ENCODE data around the gene CD58. TPM values are rescaled to one million over a fixed set of nuclear protein-coding genes. Genes with fewer than 3 reads are reported as not detected.

CD58 gene
- total and polyA plus RNA-seq, 4 donors = 5.1 to 30.2 (median 10.8) TPM

GRCh38 chr1:116493484-116494352 is 77.1 kb downstream of the CD58 start:
- Histone ChIP-seq H3K27ac (ENCODE audit: low read depth in 1 of 2, low read length in 2 of 2) (peak overlapping the region; percentile 68 to 83), H3K4me1 (ENCODE audit: control insufficient read depth in 4 of 4, insufficient read depth in 4 of 4, low read length in 3 of 4) (peaks cover 14 to 76% (median 50%) of the 10 kb centered on the region in 4 donors), H3K36me3 (ENCODE audit: control insufficient read depth in 4 of 4, insufficient read depth in 3 of 4, low read depth in 1 of 4, low read length in 3 of 4) (no peaks in the 10 kb centered on the region), H3K4me3 (ENCODE audit: low read depth in 1 of 3, low read length in 3 of 3) (peak overlapping the region; percentile 17 to 48 (median 38)), H3K9ac (ENCODE audit: low read depth in 1 of 2, low read length in 2 of 2) (peak overlapping the region; percentile 9 to 54), H3K9me3 (ENCODE audit: control insufficient read depth in 4 of 4, low read length in 3 of 4) (no peaks in the 10 kb centered on the region), H3K27me3 (ENCODE audit: control insufficient read depth in 4 of 4, insufficient read depth in 4 of 4, low read length in 3 of 4) (no peaks in the 10 kb centered on the region)
- no peak for DNase-seq (ENCODE audit: low spot score)
- 68% methylated on average over 29 of the region's 29 CpGs for WGBS
- TF ChIP-seq YY1 (IDR thresholded peaks at IDR 0.05) (no peak), EGR1 (IDR thresholded peaks at IDR 0.05; ENCODE audit: low read depth in 2 of 2) (no peak), HNF4G (IDR thresholded peaks at IDR 0.05) (no peak), FOXA1 (IDR thresholded peaks at IDR 0.05) (no peak), RXRA (IDR thresholded peaks at IDR 0.05) (no peak)
- TF ChIP-seq, protein P1, sequence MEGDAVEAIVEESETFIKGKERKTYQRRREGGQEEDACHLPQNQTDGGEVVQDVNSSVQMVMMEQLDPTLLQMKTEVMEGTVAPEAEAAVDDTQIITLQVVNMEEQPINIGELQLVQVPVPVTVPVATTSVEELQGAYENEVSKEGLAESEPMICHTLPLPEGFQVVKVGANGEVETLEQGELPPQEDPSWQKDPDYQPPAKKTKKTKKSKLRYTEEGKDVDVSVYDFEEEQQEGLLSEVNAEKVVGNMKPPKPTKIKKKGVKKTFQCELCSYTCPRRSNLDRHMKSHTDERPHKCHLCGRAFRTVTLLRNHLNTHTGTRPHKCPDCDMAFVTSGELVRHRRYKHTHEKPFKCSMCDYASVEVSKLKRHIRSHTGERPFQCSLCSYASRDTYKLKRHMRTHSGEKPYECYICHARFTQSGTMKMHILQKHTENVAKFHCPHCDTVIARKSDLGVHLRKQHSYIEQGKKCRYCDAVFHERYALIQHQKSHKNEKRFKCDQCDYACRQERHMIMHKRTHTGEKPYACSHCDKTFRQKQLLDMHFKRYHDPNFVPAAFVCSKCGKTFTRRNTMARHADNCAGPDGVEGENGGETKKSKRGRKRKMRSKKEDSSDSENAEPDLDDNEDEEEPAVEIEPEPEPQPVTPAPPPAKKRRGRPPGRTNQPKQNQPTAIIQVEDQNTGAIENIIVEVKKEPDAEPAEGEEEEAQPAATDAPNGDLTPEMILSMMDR (IDR thresholded peaks at IDR 0.05; ENCODE audit: low read depth, low read length, missing input control) = no peak

DNA sequence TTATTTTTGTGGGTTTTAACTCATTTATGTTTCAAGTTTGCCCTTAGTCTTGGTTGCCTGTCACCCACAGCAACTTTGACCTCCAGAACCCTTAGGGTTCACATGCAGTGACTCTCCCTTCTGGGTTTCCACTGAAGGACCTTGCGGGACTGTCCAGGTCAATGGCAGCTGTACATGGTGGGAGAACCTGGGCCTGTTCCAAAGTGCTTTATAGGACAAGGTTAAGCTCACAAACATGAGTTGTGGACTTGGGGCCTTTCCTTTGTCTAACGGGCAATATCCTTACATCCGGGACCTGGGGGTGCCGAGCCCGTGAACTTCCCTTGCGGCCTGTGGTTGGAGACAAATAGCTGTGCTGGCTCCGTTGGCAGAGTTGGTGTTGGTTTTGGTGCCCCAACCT is 77.8 kb downstream of the CD58 start:
- Histone ChIP-seq H3K36me3 (ENCODE audit: control insufficient read depth in 4 of 4, insufficient read depth in 3 of 4, low read depth in 1 of 4, low read length in 3 of 4) (no peaks in the 10 kb centered on the region), H3K4me3 (ENCODE audit: low read depth in 1 of 3, low read length in 3 of 3) (no peak overlapping the region), H3K9ac (ENCODE audit: low read depth in 1 of 2, low read length in 2 of 2) (no peak overlapping the region), H3K9me3 (ENCODE audit: control insufficient read depth in 4 of 4, low read length in 3 of 4) (no peaks in the 10 kb centered on the region), H3K27me3 (ENCODE audit: control insufficient read depth in 4 of 4, insufficient read depth in 4 of 4, low read length in 3 of 4) (no peaks in the 10 kb centered on the region), H3K4me1 (ENCODE audit: control insufficient read depth in 4 of 4, insufficient read depth in 4 of 4, low read length in 3 of 4) (peaks cover 14 to 69% (median 43%) of the 10 kb centered on the region in 4 donors), H3K27ac (ENCODE audit: low read depth in 1 of 2, low read length in 2 of 2) (peak overlapping the region; percentile 68 to 83)
- WGBS = 82% methylated on average over 7 of the region's 7 CpGs
- no peak for DNase-seq (ENCODE audit: low spot score)
- TF ChIP-seq RXRA (IDR thresholded peaks at IDR 0.05) (no peak), JUND (IDR thresholded peaks at IDR 0.05) (no peak), FOXA2 (IDR thresholded peaks at IDR 0.05) (no peak), GABPA (IDR thresholded peaks at IDR 0.05 in 1 of 2, conservative IDR thresholded peaks at IDR 0.05 in 1 of 2) (no peak), HNF4A (conservative IDR thresholded peaks at IDR 0.05) (no peak), ZBTB33 (IDR thresholded peaks at IDR 0.05) (no peak), REST (IDR thresholded peaks at IDR 0.05) (no peak), NR2F2 (IDR thresholded peaks at IDR 0.05) (no peak), RAD21 (IDR thresholded peaks at IDR 0.05) (no peak), FOXA1 (IDR thresholded peaks at IDR 0.05) (no peak), EGR1 (IDR thresholded peaks at IDR 0.05; ENCODE audit: low read depth in 2 of 2) (no peak)
- TF ChIP-seq, protein P1 (IDR thresholded peaks at IDR 0.05; ENCODE audit: low read depth, low read length, missing input control) = no peak
